Measurements from ENCODE around the gene PGA5. TPM values are rescaled to one million over a fixed set of nuclear protein-coding genes. Genes with fewer than 3 reads are reported as not detected.

The PGA5 gene
- total and polyA plus RNA-seq, 10 of the 15 experiments (the other 5 are each of a cell fraction or from before 2014, with no cell fraction given): not detected

- SMC1A ChIA-PET (ENCODE audit: uncharacterized antibody, unreplicated experiment): no interaction called here
- BruUV-seq (replicated peaks): no TSS peak
- ATAC-seq (no peak), FAIRE-seq (no peak), DNase-seq (ENCODE audit: low read depth, low spot score) (no peak)
- Histone ChIP-seq H2AFZ (ENCODE audit: control insufficient read depth, low read depth, low read length) (no peak overlapping the region), H3K36me3 (ENCODE audit: control insufficient read depth in 2 of 2, insufficient read depth in 2 of 2, low read length in 1 of 2) (no peaks in the 10 kb centered on the region; a peak in 1 of 4 replicates), H3K4me2 (ENCODE audit: control insufficient read depth, insufficient read depth) (no peak overlapping the region), H3K4me1 (ENCODE audit: control insufficient read depth, insufficient read depth, low read length) (no peaks in the 10 kb centered on the region), H3K9me3 (replicated peaks; ENCODE audit: control insufficient read depth, insufficient read depth, low read length) (no peaks in the 10 kb centered on the region), H4K20me1 (ENCODE audit: control insufficient read depth, insufficient read depth) (no peaks in the 10 kb centered on the region), H3K79me2 (ENCODE audit: control insufficient read depth, insufficient read depth, low read length) (no peaks in the 10 kb centered on the region), H3K27ac (ENCODE audit: control insufficient read depth, insufficient read depth) (no peak overlapping the region), H3K9ac (ENCODE audit: control insufficient read depth, insufficient read depth, low read length) (no peak overlapping the region), H3K4me3 (no peak overlapping the region), H3K27me3 (replicated peaks in 1 of 2; ENCODE audit: control insufficient read depth in 2 of 2, insufficient read depth in 2 of 2, low read length in 1 of 2) (no peaks in the 10 kb centered on the region)
- POLR2A ChIA-PET: no interaction called here
- intact Hi-C loops (cut with micrococcal nuclease; ENCODE audit: unreplicated experiment): no loop called here
- CTCF ChIA-PET: no interaction called here
- in situ Hi-C loops (cut with MboI): loop anchor here (5.0 kb wide), 1 partner anchor 76 kb away; no protein-coding TSS in a partner anchor
- TF ChIP-seq E4F1 (IDR thresholded peaks at IDR 0.05; ENCODE audit: borderline replicate concordance, partially characterized antibody) (no peak), ESRRA (IDR thresholded peaks at IDR 0.05; ENCODE audit: low read length) (no peak)
- WGBS (ENCODE audit: insufficient coverage, insufficient replicate concordance, low lambda C conversion rate, missing lambda C conversion rate): 71% methylated on average over 15 of the region's 15 CpGs
- RAD21 ChIA-PET (ENCODE audit: unreplicated experiment): no interaction called here
Measured at GRCh38 chr11:61268588-61269250, 27.7 kb downstream of the PGA5 start.
